IMR-90 (cell line): ENCODE data around the gene CCDC148. TPM values are rescaled to one million over a fixed set of nuclear protein-coding genes. Genes with fewer than 3 reads are reported as not detected.

ENCODE experiments used
- ATAC-seq: fragments of 200-7000 bp; cut with Tn5 transposase; 2 replicates; pipeline ENCODE4 v1.9.1; 2020; ENCODE audit warnings: low read depth, mild to moderate bottlenecking, moderate library complexity
- BruUV-seq: library from RNA; stranded (reverse); fragments of 400-500 nt; replicated peaks from 2 replicates; lab custom pipeline; 2021; lab: Mats Ljungman, UMichigan
- CTCF ChIA-PET: fragments of 300-600 bp; formaldehyde crosslinking; extraction: SDS; loops from one replicate; lab custom pipeline; 2021; ENCODE audit warnings: antibody characterized with exemption; lab: Yijun Ruan, JAX
- POLR2A ChIA-PET: fragments of 300-600 bp; sonication (Branson Sonifier 250); formaldehyde crosslinking; loops from one replicate; lab custom pipeline; 2022; ENCODE audit warnings: antibody characterized with exemption; ENCODE audit not compliant: unreplicated experiment; lab: Charles Lee
- DNase-seq: peaks from one replicate; pipeline ENCODE4 v3.0.0; 2013
- H2AFZ ChIP-seq: replicated peaks from 2 replicates; pipeline ENCODE3; 2013; ENCODE audit warnings: low read length, mild to moderate bottlenecking; ENCODE audit not compliant: poor library complexity
- H2AK5ac ChIP-seq: 2 replicates; pipeline ENCODE4 v1.6.1; 2013; ENCODE audit warnings: low read depth, low read length, inconsistent platforms
- H2AK9ac ChIP-seq: replicated peaks from 2 replicates; pipeline ENCODE3; 2013; ENCODE audit warnings: mild to moderate bottlenecking, low read depth, low read length, moderate library complexity; ENCODE audit not compliant: poor library complexity
- H2BK120ac ChIP-seq: 2 replicates; pipeline ENCODE4 v1.6.1; 2013; ENCODE audit warnings: low read depth, low read length, inconsistent platforms
- H2BK15ac ChIP-seq: 3 replicates; pipeline ENCODE4 v1.6.1; 2013; ENCODE audit warnings: low read depth, low read length, inconsistent platforms
- H2BK20ac ChIP-seq: 2 replicates; pipeline ENCODE4 v1.6.1; 2013; ENCODE audit warnings: low read depth, mild to moderate bottlenecking, inconsistent platforms, low read length, moderate library complexity
- H2BK5ac ChIP-seq: 2 replicates; pipeline ENCODE4 v1.6.1; 2013; ENCODE audit warnings: mild to moderate bottlenecking, low read depth, low read length, inconsistent platforms; ENCODE audit not compliant: poor library complexity, severe bottlenecking
- H3K14ac ChIP-seq: replicated peaks from 2 replicates; pipeline ENCODE4 v1.6.1; 2013; ENCODE audit warnings: low read depth, low read length, inconsistent platforms
- H3K18ac ChIP-seq: 2 replicates; pipeline ENCODE4 v1.6.1; 2013; ENCODE audit warnings: low read depth, low read length, control low read depth
- H3K23ac ChIP-seq: 2 replicates; pipeline ENCODE4 v1.6.1; 2013; ENCODE audit warnings: low read depth, low read length, inconsistent platforms
- H3K27ac ChIP-seq: 2 replicates; pipeline ENCODE4 v1.5.1; 2013; ENCODE audit warnings: mild to moderate bottlenecking, control low read depth, low read length; ENCODE audit not compliant: insufficient read depth
- H3K27me3 ChIP-seq: 2 replicates; pipeline ENCODE4 v1.6.1; 2013; ENCODE audit warnings: low read length; ENCODE audit not compliant: control insufficient read depth, insufficient read depth
- H3K36me3 ChIP-seq: 2 replicates; pipeline ENCODE4 v1.6.1; 2013; ENCODE audit warnings: low read length, mixed read lengths; ENCODE audit not compliant: control insufficient read depth, insufficient read depth
- H3K4ac ChIP-seq: 2 replicates; pipeline ENCODE4 v1.6.1; 2013; ENCODE audit warnings: low read depth, low read length, inconsistent platforms
- H3K4me1 ChIP-seq: 2 replicates; pipeline ENCODE4 v1.6.1; 2013; ENCODE audit warnings: low read length, mixed read lengths; ENCODE audit not compliant: control insufficient read depth, insufficient read depth
- H3K4me2 ChIP-seq: 2 replicates; pipeline ENCODE4 v1.6.1; 2013; ENCODE audit warnings: low read depth, mild to moderate bottlenecking, control low read depth, low read length, moderate library complexity
- H3K4me3 ChIP-seq: 2 replicates; pipeline ENCODE4 v1.5.1; 2013; ENCODE audit warnings: low read depth, mild to moderate bottlenecking, control low read depth, low read length, moderate library complexity; ENCODE audit not compliant: insufficient read depth
- H3K56ac ChIP-seq: 2 replicates; pipeline ENCODE4 v1.6.1; 2013; ENCODE audit warnings: low read length, inconsistent platforms; ENCODE audit not compliant: insufficient read depth; ENCODE audit errors: extremely low read depth
- H3K79me1 ChIP-seq, 2 experiments: 2 replicates each; pipeline ENCODE4 v1.6.1; 2013; ENCODE audit warnings: low read length in 2 of 2, inconsistent platforms in 1 of 2, low read depth in 1 of 2
- H3K9ac ChIP-seq: 2 replicates; pipeline ENCODE4 v1.6.1; 2013; ENCODE audit warnings: low read depth, low read length, control low read depth
- H3K9me1 ChIP-seq: 2 replicates; pipeline ENCODE4 v1.6.1; 2013; ENCODE audit warnings: low read length, inconsistent platforms; ENCODE audit not compliant: insufficient read depth
- H3K9me3 ChIP-seq: 2 replicates; pipeline ENCODE4 v1.6.1; 2013; ENCODE audit warnings: low read length; ENCODE audit not compliant: control insufficient read depth, insufficient read depth
- H4K20me1 ChIP-seq: 2 replicates; pipeline ENCODE4 v1.6.1; 2013; ENCODE audit warnings: low read length, inconsistent platforms; ENCODE audit not compliant: insufficient read depth
- H4K5ac ChIP-seq: 2 replicates; pipeline ENCODE4 v1.6.1; 2013; ENCODE audit warnings: mild to moderate bottlenecking, low read depth, low read length, control low read depth
- H4K8ac ChIP-seq, 2 experiments: 2 replicates each; pipeline ENCODE4 v1.6.1; 2013; ENCODE audit warnings: low read depth in 2 of 2, low read length in 2 of 2, control low read depth in 1 of 2, inconsistent platforms in 1 of 2
- H4K91ac ChIP-seq: 2 replicates; pipeline ENCODE4 v1.6.1; 2013; ENCODE audit warnings: low read depth, low read length, inconsistent platforms; ENCODE audit not compliant: insufficient read depth
- MXI1 ChIP-seq: IDR thresholded peaks from 2 replicates; pipeline ENCODE4 v1.6.1; 2012; ENCODE audit warnings: low read depth, mild to moderate bottlenecking, low read length, moderate library complexity, borderline replicate concordance
- WGBS, 2 experiments: methylation state at CpG; one replicate each; pipeline versions ENCODE4 v1.1.5 to v1.1.7; 2013; ENCODE audit warnings: missing lambda C conversion rate in 2 of 2; ENCODE audit not compliant: insufficient read length in 1 of 2; ENCODE audit errors: extremely low coverage in 2 of 2; 5-methylcytosine and 5-hydroxymethylcytosine counted together
- dilution Hi-C: fragments of 300-500 bp; cut with HindIII; formaldehyde crosslinking; loops from one replicate; pipeline ENCODE4 v1.14.3; 2018; ENCODE audit warnings: low sequenced_read_pairs; ENCODE audit not compliant: unreplicated experiment
- in situ Hi-C: fragments of 300-500 bp; cut with MboI; formaldehyde crosslinking; loops from 3 replicates; pipeline ENCODE4 v1.14.3; 2019; ENCODE audit warnings: low sequenced_read_pairs, inconsistent platforms, mixed read lengths
- intact Hi-C: fragments of 100-400 bp; cut with micrococcal nuclease; formaldehyde crosslinking; loops from 2 replicates; pipeline ENCODE4 v1.10.0; 2022
- polyA plus RNA-seq, 3 experiments: library from polyadenylated mRNA; depleted of rRNA; stranded (reverse); fragments of >200 nt; gene quantifications; 2 replicates each; pipeline ENCODE4 v1.2.3, GENCODE V29; 2012; ENCODE audit warnings: low replicate concordance in 1 of 3
- total RNA-seq: library from RNA; depleted of rRNA; stranded (reverse); fragments of >200 nt; gene quantifications from 2 replicates; pipeline ENCODE4 v1.2.3, GENCODE V29; 2012

The CCDC148 gene
- total and polyA plus RNA-seq, 2 of the 4 experiments (the other 2 are of a cell fraction), result 0.18 to 0.31 TPM

- BruUV-seq, result no TSS peak
- Histone ChIP-seq H2AK9ac (no peak overlapping the region), H3K27me3 (no peaks in the 10 kb centered on the region), H3K23ac (no peak overlapping the region), H2BK120ac (no peak overlapping the region), H4K91ac (no peak overlapping the region), H3K9me1 (peaks cover 4% of the 10 kb centered on the region; the same call in 1 of the 2 replicates), H3K4me1 (peaks cover 4% of the 10 kb centered on the region; the same call in 1 of the 2 replicates), H3K9ac (no peak overlapping the region), H3K27ac (no peak overlapping the region), H4K20me1 (no peaks in the 10 kb centered on the region), H3K79me1 (no peaks in the 10 kb centered on the region), H3K4ac (no peak overlapping the region), H3K4me2 (no peak overlapping the region), H2AFZ (no peak overlapping the region), H3K36me3 (no peaks in the 10 kb centered on the region), H4K8ac (no peak overlapping the region), H3K14ac (no peak overlapping the region), H2BK5ac (no peak overlapping the region), H2BK15ac (no peak overlapping the region), H3K56ac (no peak overlapping the region), H2AK5ac (no peak overlapping the region), H3K18ac (no peak overlapping the region), H3K9me3 (peaks cover 6% of the 10 kb centered on the region), H4K5ac (no peak overlapping the region), H3K4me3 (no peak overlapping the region), H2BK20ac (no peak overlapping the region)
- intact Hi-C loops (no loop called here), dilution Hi-C loops (no loop called here), in situ Hi-C loops (no loop called here)
- no peak for DNase-seq
- POLR2A ChIA-PET, result no interaction called here
- 86% methylated on average over 1 of the region's 3 CpGs; no CpG with 5 or more reads in 1 of the 2 experiments for WGBS, 2 experiments
- no peak for ATAC-seq
- no peak for TF ChIP-seq MXI1
- CTCF ChIA-PET, result interaction anchor here (0.7 kb wide), 1 partner anchor 51 kb away, joined by 3 read pairs; no protein-coding TSS in a partner anchor
These were observed 49.5 kb downstream of the CCDC148 start for GRCh38 chr2:158407031-158407430.
